NB4 (cell line): ENCODE measurements around the gene IRAK4.

Source experiments
- DNase-seq: peaks from one replicate; pipeline ENCODE4 v3.0.0; 2010; ENCODE audit warnings: low read depth
- H3K4me3 ChIP-seq: one replicate; pipeline ENCODE4 v1.5.1; 2011; ENCODE audit warnings: mild to moderate bottlenecking, low read depth, low read length, moderate library complexity
- MYC ChIP-seq: IDR thresholded peaks from 2 replicates; pipeline ENCODE4 v1.6.1; 2011; ENCODE audit warnings: low read depth, low read length
- POLR2A ChIP-seq: IDR thresholded peaks from 2 replicates; pipeline ENCODE4 v1.6.1; 2011; ENCODE audit warnings: mild to moderate bottlenecking; ENCODE audit not compliant: insufficient read length; ENCODE audit errors: extremely low read depth
- TF ChIP-seq, protein P1 (sequence below): IDR thresholded peaks from 2 replicates; pipeline ENCODE4 v1.6.1; 2011; ENCODE audit warnings: low read depth, low read length
- TF ChIP-seq, protein P2 (sequence below): IDR thresholded peaks from one replicate; pipeline ENCODE4 v1.5.1; 2012; ENCODE audit warnings: low read depth, low read length

The IRAK4 gene

DNA sequence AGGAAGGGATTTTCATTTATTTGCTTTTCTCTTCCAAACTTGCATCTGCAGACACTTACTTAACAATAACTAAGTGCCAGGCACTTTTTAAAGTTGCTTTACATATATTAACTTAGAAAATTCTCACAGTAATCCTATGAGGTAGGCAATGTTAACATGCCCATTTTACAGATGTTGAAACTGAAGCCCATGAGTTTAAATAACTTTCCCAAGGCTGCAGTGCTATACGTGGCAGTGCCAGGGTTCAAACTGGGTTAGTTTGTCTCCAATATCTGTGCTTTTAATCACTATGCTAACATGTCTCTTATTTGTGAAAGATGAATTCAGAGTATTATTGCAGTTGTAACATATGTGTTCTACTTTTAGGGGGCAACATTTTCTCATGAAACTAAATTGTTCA lies 30.1 kb upstream of the IRAK4 start:
- no peak overlapping the region for H3K4me3 ChIP-seq
- DNase-seq, result no peak
- TF ChIP-seq, protein P1, sequence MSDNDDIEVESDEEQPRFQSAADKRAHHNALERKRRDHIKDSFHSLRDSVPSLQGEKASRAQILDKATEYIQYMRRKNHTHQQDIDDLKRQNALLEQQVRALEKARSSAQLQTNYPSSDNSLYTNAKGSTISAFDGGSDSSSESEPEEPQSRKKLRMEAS, result no peak
- no peak for TF ChIP-seq MYC
- TF ChIP-seq POLR2A, result no peak
- TF ChIP-seq, protein P2, sequence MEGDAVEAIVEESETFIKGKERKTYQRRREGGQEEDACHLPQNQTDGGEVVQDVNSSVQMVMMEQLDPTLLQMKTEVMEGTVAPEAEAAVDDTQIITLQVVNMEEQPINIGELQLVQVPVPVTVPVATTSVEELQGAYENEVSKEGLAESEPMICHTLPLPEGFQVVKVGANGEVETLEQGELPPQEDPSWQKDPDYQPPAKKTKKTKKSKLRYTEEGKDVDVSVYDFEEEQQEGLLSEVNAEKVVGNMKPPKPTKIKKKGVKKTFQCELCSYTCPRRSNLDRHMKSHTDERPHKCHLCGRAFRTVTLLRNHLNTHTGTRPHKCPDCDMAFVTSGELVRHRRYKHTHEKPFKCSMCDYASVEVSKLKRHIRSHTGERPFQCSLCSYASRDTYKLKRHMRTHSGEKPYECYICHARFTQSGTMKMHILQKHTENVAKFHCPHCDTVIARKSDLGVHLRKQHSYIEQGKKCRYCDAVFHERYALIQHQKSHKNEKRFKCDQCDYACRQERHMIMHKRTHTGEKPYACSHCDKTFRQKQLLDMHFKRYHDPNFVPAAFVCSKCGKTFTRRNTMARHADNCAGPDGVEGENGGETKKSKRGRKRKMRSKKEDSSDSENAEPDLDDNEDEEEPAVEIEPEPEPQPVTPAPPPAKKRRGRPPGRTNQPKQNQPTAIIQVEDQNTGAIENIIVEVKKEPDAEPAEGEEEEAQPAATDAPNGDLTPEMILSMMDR, result no peak

- TF ChIP-seq, protein P2, result no peak
- TF ChIP-seq MYC (no peak), POLR2A (no peak)
- TF ChIP-seq, protein P1, result no peak
- no peak for DNase-seq
- H3K4me3 ChIP-seq, result no peak overlapping the region
Observed at GRCh38 chr12:43730283-43730682, 28.5 kb upstream of the IRAK4 start.

DNA sequence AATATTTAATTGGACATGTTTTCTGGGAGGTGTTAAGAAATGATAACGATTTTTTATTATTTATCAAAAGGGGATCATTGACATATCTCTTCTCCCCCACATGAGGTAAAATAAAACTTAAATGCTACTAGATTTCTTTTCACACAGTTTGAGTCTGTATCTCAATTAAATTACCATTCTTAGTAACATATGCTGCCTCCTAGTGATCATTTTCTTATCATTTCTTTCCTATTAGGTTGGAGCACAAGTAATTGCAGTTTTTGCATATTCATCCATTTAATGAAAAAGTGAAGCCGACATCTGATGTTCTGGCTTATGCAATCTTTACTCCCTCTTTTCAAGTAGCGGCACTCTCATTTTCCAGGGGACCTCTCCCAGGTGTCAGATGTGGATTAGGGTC lies 25.1 kb upstream of the IRAK4 start:
- no peak overlapping the region for H3K4me3 ChIP-seq
- TF ChIP-seq POLR2A, result no peak
- TF ChIP-seq, protein P2, result no peak
- TF ChIP-seq MYC, result no peak
- TF ChIP-seq, protein P1, result no peak
- no peak for DNase-seq

GRCh38 chr12:43736927-43737440 lies 21.8 kb upstream of the IRAK4 start:
- TF ChIP-seq MYC (no peak), POLR2A (no peak)
- TF ChIP-seq, protein P2, result no peak
- TF ChIP-seq, protein P1, result no peak
- no peak for DNase-seq
- no peak overlapping the region for H3K4me3 ChIP-seq

DNA sequence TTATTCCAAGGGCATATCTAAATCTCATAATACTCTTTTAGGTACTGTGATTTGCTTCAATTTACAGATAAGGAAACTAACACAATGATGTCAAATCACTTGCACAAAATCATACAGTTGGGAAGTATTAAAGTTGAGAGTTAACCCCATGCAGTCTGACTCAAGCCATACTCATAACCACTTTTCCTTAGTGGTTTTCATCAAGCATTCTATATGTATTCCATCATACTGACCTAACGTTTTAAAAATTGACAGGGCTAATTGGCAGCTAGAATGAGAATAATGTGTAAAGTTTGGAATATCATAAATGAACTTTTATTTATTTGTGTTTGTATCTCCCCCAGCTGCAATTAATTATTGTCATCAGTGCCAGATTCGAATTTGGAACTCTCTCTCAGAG lies 21.1 kb upstream of the IRAK4 start:
- TF ChIP-seq, protein P1, result no peak
- TF ChIP-seq, protein P2, result no peak
- no peak for TF ChIP-seq POLR2A
- TF ChIP-seq MYC, result no peak
- DNase-seq, result no peak
- H3K4me3 ChIP-seq, result no peak overlapping the region
